ES-I3 (cell line): ENCODE measurements around the gene RAI1.
"Not testable (repeated sequence)": the region's sequence is repeated elsewhere in the genome, so short reads cannot be mapped to it uniquely, and the experiment has no call there.

Experiments used
- H3K36me3 ChIP-seq: 2 replicates; pipeline ENCODE4 v1.6.1; 2013; ENCODE audit warnings: mild to moderate bottlenecking, low read length, control low read depth, moderate library complexity; ENCODE audit not compliant: insufficient read depth
- H3K4me1 ChIP-seq: 2 replicates; pipeline ENCODE4 v1.6.1; 2013; ENCODE audit warnings: mild to moderate bottlenecking, control low read depth, low read length; ENCODE audit not compliant: insufficient read depth
- H3K9ac ChIP-seq: 2 replicates; pipeline ENCODE4 v1.6.1; 2013; ENCODE audit warnings: low read depth, mild to moderate bottlenecking, low read length, moderate library complexity
- H3K9me3 ChIP-seq: 2 replicates; pipeline ENCODE4 v1.6.1; 2013; ENCODE audit warnings: mild to moderate bottlenecking, low read length, moderate library complexity; ENCODE audit not compliant: control insufficient read depth, insufficient read depth

The RAI1 gene

DNA sequence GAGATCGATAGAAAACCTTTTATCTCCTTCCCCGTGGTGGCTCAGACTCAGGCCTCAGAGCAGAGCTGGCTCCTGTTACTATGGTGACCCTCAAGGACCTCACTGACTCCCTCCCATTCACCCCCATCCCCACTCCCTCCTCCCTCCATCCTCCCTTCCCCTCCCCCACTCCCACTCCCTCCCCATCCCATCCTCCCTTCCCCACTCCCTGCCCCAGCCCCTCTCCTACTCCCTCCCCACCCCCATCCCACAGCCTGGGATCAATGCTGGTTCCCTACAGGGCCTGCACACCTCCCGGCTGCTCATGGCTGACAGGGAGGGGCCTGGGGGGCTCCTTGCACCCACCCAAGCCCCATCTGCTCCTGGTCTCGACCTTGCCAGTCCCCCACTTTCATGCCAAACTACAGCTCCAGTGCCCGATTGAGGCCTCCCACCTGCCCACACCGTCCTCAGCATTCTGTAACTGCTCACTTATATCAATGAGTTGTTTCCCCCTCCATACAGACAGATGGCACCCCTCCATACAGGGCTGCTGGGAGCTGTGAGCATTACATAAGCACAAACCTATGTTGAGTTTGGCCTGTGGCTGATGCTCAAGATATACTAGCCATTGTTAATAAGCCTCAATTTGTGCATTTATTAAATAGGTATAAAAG is 11.6 kb upstream of the RAI1 start:
- Histone ChIP-seq H3K9ac (no peak overlapping the region), H3K9me3 (no peaks in the 10 kb centered on the region), H3K4me1 (peaks cover 5% of the 10 kb centered on the region; the same call in 1 of the 2 replicates), H3K36me3 (no peaks in the 10 kb centered on the region)

- Histone ChIP-seq H3K9ac (no peak overlapping the region), H3K9me3 (no peaks in the 10 kb centered on the region), H3K4me1 (peaks cover 7% of the 10 kb centered on the region; the same call in 1 of the 2 replicates), H3K36me3 (no peaks in the 10 kb centered on the region)
Observed at GRCh38 chr17:17670701-17671305, 10.5 kb upstream of the RAI1 start.

GRCh38 chr17:17671369-17672129 is 9.7 kb upstream of the RAI1 start:
- Histone ChIP-seq H3K36me3 (no peaks in the 10 kb centered on the region), H3K4me1 (peaks cover 13% of the 10 kb centered on the region; the same call in 1 of the 2 replicates), H3K9me3 (no peaks in the 10 kb centered on the region), H3K9ac (no peak overlapping the region)

- peaks cover 13% of the 10 kb centered on the region; the same call in 1 of the 2 replicates for H3K4me1 ChIP-seq
- no peaks in the 10 kb centered on the region for H3K9me3 ChIP-seq
- no peak overlapping the region for H3K9ac ChIP-seq
Observed at GRCh38 chr17:17672453-17673368, 8.5 kb upstream of the RAI1 start.

DNA sequence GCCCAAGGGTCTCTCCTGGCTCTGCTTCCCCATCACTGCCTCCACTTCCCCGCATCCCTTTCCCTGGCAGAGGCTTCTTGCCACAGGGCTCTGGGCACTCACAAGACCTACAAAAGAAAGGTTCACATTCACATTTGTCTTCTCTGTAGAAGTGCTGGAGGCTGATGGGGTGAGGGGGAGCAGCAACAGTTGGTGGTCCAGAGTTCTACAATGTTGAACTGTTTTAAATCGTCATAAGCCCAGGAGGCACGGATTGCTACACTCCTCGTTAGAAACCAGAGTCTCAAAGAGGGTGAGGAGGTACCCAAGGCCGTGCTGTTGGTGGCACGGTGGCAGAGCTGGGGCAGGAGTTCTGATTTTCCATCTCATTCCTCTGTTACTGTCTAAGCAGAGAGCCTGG is 5.8 kb upstream of the RAI1 start:
- H3K36me3 ChIP-seq = no peaks in the 10 kb centered on the region
- H3K9me3 ChIP-seq = no peaks in the 10 kb centered on the region
- peaks cover 13% of the 10 kb centered on the region; the same call in 1 of the 2 replicates for H3K4me1 ChIP-seq
- H3K9ac ChIP-seq = no peak overlapping the region

More at GRCh38 chr17:17672453-17673368, 8.5 kb upstream of the RAI1 start:
- H3K36me3 ChIP-seq = no peaks in the 10 kb centered on the region

DNA sequence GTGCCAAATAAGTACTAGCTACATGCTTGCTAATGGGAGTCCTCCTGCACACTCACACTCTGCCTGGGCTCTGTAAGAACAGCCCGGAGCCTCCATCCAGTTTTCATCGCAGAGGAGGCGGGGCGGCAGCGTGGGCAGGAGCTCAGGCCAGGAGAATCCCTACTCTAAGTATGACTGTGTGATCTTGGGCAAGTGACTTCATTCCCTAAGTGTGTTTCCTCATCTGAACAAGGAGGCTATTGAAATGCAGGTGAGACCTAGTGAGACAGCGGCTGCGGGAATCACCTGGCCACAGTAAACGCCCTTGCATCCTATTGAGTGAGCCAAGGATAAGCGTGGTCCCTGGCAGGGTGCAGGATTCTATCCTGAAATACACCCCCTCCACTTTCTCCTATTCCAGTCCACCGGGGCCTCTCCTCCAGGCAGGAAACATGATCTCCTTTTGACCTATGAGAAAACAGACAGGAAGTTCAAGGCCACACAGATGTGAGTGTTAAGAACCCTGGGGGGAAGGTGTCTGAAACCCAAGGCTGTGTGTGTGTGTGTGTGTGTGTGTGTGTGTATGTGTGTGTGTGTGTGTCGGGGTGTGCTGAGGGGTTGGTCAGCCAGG is 5.2 kb upstream of the RAI1 start:
- Histone ChIP-seq H3K9ac (no peak overlapping the region), H3K9me3 (no peaks in the 10 kb centered on the region), H3K36me3 (no peaks in the 10 kb centered on the region), H3K4me1 (peaks cover 13% of the 10 kb centered on the region; the same call in 1 of the 2 replicates)

GRCh38 chr17:17676752-17677151 is 4.5 kb upstream of the RAI1 start:
- peaks cover 13% of the 10 kb centered on the region; the same call in 1 of the 2 replicates for H3K4me1 ChIP-seq
- no peaks in the 10 kb centered on the region for H3K36me3 ChIP-seq
- H3K9me3 ChIP-seq = no peaks in the 10 kb centered on the region
- H3K9ac ChIP-seq = no peak overlapping the region

- Histone ChIP-seq H3K9ac (no peak overlapping the region), H3K4me1 (peaks cover 12% of the 10 kb centered on the region; the same call in 1 of the 2 replicates), H3K9me3 (no peaks in the 10 kb centered on the region), H3K36me3 (no peaks in the 10 kb centered on the region)
Observed at GRCh38 chr17:17677299-17678040, 3.8 kb upstream of the RAI1 start.

DNA sequence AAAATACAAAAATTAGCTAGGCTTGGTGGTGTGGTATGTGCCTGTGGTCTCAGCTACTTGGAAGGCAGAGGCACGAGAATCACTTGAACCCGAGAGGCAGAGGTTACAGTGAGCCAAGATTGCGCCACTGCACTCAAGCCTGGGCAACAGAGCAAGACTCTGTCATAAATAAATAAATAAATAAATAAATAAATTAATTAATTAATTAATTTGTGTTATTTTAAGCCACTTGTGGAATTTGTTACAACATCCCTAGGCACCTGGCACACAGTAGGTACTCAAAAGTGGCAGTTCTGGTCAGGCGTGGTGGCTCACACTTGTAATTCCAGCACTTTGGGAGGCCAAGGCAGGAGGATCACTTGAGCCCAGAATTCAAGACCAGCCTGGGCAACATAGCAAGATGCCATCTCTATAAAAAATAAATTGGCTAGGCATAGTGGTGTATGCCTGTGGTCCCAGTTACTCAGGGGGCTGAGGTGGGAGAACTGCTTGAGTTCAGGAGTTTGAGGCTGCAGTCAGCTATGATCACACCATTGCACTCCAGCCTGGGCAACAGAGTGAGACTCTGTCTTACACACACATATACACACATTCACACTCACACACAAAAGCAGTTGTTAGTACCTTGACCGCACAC is 3.1 kb upstream of the RAI1 start:
- H3K9me3 ChIP-seq, H3K9ac ChIP-seq, H3K36me3 ChIP-seq, H3K4me1 ChIP-seq: not testable (repeated sequence)

- Histone ChIP-seq H3K4me1 (peaks cover 11% of the 10 kb centered on the region; the same call in 1 of the 2 replicates), H3K36me3 (no peaks in the 10 kb centered on the region), H3K9ac (no peak overlapping the region), H3K9me3 (no peaks in the 10 kb centered on the region)
Observed at GRCh38 chr17:17679243-17679642, 2.0 kb upstream of the RAI1 start.

DNA sequence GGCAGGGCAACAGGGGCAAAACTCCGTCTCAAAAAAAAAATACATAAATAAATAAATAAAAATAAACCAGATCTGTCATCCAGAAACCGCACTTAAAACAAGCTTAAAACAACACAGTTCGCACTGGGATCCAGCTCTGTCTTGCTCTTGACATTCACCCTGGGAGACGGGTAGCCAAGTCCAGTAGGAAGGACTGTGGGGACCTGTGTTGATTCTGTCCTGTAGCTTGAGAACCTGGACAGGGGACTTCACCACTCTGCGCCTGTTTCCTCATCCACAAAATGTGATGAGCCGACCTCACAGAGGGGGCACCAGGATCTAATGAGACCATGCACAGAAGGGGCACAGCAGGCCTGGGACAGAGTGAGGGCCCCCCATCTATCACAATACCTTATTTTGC is 1.5 kb upstream of the RAI1 start:
- H3K4me1 ChIP-seq = peaks cover 13% of the 10 kb centered on the region; the same call in 1 of the 2 replicates
- no peaks in the 10 kb centered on the region for H3K9me3 ChIP-seq
- H3K36me3 ChIP-seq = no peaks in the 10 kb centered on the region
- H3K9ac ChIP-seq = no peak overlapping the region

DNA sequence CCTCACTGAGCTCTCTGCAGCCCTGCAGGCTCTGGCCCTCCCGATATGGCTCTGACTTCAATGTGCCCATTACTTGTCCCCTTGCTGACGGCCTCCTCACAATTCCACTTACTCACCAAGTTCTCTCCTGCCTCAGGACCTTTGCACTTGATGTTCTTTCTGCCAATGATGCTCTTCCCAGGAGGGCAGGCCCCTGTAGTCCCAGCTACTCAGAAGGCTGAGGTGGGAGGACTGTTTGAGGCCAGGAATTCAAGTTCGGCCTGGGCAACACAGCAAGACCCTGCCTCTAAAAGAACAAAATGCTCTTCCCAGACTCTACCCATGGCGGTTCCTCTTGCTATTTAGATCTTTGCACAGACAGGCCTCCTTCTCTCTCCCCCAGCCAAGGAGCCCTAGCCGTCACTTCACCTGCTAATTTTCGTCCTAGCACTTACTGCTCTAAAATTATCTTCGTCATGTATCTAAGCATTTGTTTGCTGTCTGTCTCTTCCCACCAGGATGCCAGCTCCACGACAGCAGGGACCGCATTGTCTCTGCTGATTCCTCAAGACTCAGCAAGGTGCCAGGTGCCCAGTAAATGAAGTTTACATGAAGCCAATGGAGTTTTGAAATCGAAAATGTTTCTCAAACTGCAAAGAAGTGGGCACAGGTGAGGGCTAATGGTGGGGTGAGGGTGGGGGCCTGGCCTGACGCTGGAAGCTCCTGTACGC is 626 bp upstream of the RAI1 start:
- H3K9me3 ChIP-seq = no peaks in the 10 kb centered on the region
- H3K9ac ChIP-seq = no peak overlapping the region
- H3K4me1 ChIP-seq = peaks cover 22% of the 10 kb centered on the region
- H3K36me3 ChIP-seq = no peaks in the 10 kb centered on the region
